Caco-2 (cell line): ENCODE data around the gene BCAS3. TPM values are rescaled to one million over a fixed set of nuclear protein-coding genes. Genes with fewer than 3 reads are reported as not detected.
A peak's percentile ranks its signal among the peaks of the same experiment; 100 is the strongest.

Source experiments
- BruUV-seq: library from RNA; stranded (reverse); fragments of 400-500 nt; replicated peaks from 2 replicates; lab custom pipeline; 2021; lab: Mats Ljungman, UMichigan
- CTCF ChIA-PET: fragments of 300-600 bp; sonication (Branson Sonifier 250); formaldehyde crosslinking; loops from one replicate; lab custom pipeline; 2022; ENCODE audit warnings: antibody characterized with exemption; lab: Charles Lee
- POLR2A ChIA-PET: fragments of 300-600 bp; sonication (Branson Sonifier 250); formaldehyde crosslinking; loops from one replicate; lab custom pipeline; 2022; ENCODE audit warnings: antibody characterized with exemption; lab: Charles Lee
- DNase-seq, 2 experiments: peaks; one replicate each; pipeline versions ENCODE4 v3.0.0 to v3.0.0-alpha.2; 2020 to 2022
- H3K27me3 ChIP-seq: replicated peaks from 2 replicates; pipeline ENCODE4 v1.6.0; 2011; ENCODE audit warnings: low read length; ENCODE audit not compliant: control insufficient read depth, insufficient read depth
- H3K36me3 ChIP-seq: 2 replicates; pipeline ENCODE4 v1.5.1; 2011; ENCODE audit warnings: low read length; ENCODE audit not compliant: control insufficient read depth, insufficient read depth
- H3K4me1 ChIP-seq: fragments of 250-450 bp; sonication (Bioruptor Pico); 2 replicates; pipeline ENCODE4 v1.5.1; 2020; ENCODE audit warnings: mild to moderate bottlenecking
- H3K4me3 ChIP-seq: 2 replicates; pipeline ENCODE4 v1.5.1; 2011; ENCODE audit warnings: low read depth, mild to moderate bottlenecking, control low read depth, low read length
- H3K9me3 ChIP-seq: fragments of 250-450 bp; sonication (Bioruptor Pico); 2 replicates; pipeline ENCODE4 v1.5.1; 2020; ENCODE audit warnings: mild to moderate bottlenecking, moderate library complexity
- H3K27ac Mint-ChIP-seq: one replicate; pipeline ENCODE4 v1.8.0; 2022; ENCODE audit warnings: mixed read lengths; ENCODE audit not compliant: unreplicated experiment
- H3K27me3 Mint-ChIP-seq: one replicate; pipeline ENCODE4 v1.8.0; 2022; ENCODE audit warnings: mixed read lengths; ENCODE audit not compliant: insufficient read depth, unreplicated experiment
- H3K36me3 Mint-ChIP-seq: one replicate; pipeline ENCODE4 v1.8.0; 2022; ENCODE audit warnings: mild to moderate bottlenecking, mixed read lengths; ENCODE audit not compliant: insufficient read depth, unreplicated experiment
- H3K4me1 Mint-ChIP-seq: one replicate; pipeline ENCODE4 v1.8.0; 2022; ENCODE audit warnings: low read depth, mixed read lengths; ENCODE audit not compliant: unreplicated experiment
- H3K4me3 Mint-ChIP-seq: one replicate; pipeline ENCODE4 v1.8.0; 2022; ENCODE audit warnings: mild to moderate bottlenecking, moderate library complexity, mixed read lengths; ENCODE audit not compliant: unreplicated experiment
- H3K9me3 Mint-ChIP-seq: one replicate; pipeline ENCODE4 v1.8.0; 2022; ENCODE audit warnings: mixed read lengths; ENCODE audit not compliant: unreplicated experiment
- intact Hi-C: fragments of 100-400 bp; cut with micrococcal nuclease; formaldehyde crosslinking; loops from one replicate; pipeline ENCODE4 v1.10.0; 2022; ENCODE audit not compliant: unreplicated experiment
- total RNA-seq: library from RNA; stranded (reverse); gene quantifications from 2 replicates; pipeline ENCODE4 v1.2.3, GENCODE V29; 2022
- TF ChIP-seq, protein P1 (sequence below), 2 experiments: fragments of 200-600 bp in 1 of 2; IDR thresholded peaks; 1 replicate in 1 of 2; 2 replicates in 1 of 2; pipeline versions ENCODE4 v1.5.1 to v1.8.0; 2011 to 2022; ENCODE audit warnings: antibody characterized with exemption in 1 of 2, control low read depth in 1 of 2, inconsistent platforms in 1 of 2, low read depth in 1 of 2, low read length in 1 of 2, mild to moderate bottlenecking in 1 of 2, moderate library complexity in 1 of 2; ENCODE audit not compliant: insufficient read depth in 1 of 2, severe bottlenecking in 1 of 2, unreplicated experiment in 1 of 2

Gene BCAS3
- total RNA-seq, 1 experiment from 2014 or later = 44.1 TPM

DNA sequence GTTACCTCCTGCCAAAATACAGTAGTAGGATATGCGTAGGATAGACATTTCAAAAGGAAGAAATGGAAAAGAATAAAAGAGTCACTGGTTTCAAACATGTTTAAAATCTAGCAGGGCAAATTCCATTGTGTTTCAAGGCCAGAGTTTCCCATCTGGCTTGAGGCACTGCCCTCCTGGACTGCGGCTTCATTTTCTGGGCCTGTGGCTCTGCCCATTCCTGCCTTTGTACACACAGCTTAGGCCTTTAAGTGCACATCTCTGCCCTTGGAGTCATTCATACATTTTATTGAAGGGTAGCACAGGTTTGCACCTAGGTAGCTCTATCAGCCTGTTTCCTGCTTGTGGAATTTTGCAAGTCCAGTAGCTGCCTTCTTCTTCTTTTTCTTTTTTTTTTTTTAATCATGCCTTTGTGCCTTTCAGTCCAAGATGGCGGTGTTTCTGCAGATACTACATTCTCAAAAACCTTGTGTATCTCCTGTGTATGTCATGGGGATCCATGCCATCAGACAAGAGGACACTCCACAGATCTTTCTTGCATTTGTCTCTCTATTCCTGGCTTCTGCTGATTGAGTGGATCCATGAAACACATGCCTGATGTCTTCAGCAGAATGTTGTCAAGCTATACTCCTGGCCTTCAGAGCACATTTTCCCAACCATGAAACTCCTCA lies 282.9 kb downstream of the BCAS3 start:
- H3K27ac Mint-ChIP-seq = peak overlapping the region; percentile 48
- peaks cover 31% of the 10 kb centered on the region for H3K9me3 Mint-ChIP-seq
- TF ChIP-seq, protein P1, sequence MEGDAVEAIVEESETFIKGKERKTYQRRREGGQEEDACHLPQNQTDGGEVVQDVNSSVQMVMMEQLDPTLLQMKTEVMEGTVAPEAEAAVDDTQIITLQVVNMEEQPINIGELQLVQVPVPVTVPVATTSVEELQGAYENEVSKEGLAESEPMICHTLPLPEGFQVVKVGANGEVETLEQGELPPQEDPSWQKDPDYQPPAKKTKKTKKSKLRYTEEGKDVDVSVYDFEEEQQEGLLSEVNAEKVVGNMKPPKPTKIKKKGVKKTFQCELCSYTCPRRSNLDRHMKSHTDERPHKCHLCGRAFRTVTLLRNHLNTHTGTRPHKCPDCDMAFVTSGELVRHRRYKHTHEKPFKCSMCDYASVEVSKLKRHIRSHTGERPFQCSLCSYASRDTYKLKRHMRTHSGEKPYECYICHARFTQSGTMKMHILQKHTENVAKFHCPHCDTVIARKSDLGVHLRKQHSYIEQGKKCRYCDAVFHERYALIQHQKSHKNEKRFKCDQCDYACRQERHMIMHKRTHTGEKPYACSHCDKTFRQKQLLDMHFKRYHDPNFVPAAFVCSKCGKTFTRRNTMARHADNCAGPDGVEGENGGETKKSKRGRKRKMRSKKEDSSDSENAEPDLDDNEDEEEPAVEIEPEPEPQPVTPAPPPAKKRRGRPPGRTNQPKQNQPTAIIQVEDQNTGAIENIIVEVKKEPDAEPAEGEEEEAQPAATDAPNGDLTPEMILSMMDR (IDR thresholded peaks at IDR 0.05; ENCODE audit: insufficient read depth in 1 of 2, low read depth in 1 of 2, low read length in 1 of 2, severe bottlenecking in 1 of 2, unreplicated experiment in 1 of 2) = no peak
- ChIA-PET POLR2A (interaction anchor here (0.5 kb wide), 1 partner anchor 275 kb away, joined by 4 read pairs; no protein-coding TSS in a partner anchor), CTCF (no interaction called here)
- H3K27me3 Mint-ChIP-seq = no peaks in the 10 kb centered on the region
- peaks cover 6% of the 10 kb centered on the region for H3K36me3 Mint-ChIP-seq
- H3K27me3 ChIP-seq = no peaks in the 10 kb centered on the region
- no peak overlapping the region for H3K4me3 ChIP-seq
- H3K4me3 Mint-ChIP-seq = peak overlapping the region; percentile 49
- DNase-seq = peak; percentile 27 to 53
- H3K4me1 ChIP-seq = peaks cover 18% of the 10 kb centered on the region
- peaks cover 5% of the 10 kb centered on the region for H3K9me3 ChIP-seq
- no peaks in the 10 kb centered on the region for H3K36me3 ChIP-seq
- intact Hi-C loops = loop anchor here (5.0 kb wide), 1 partner anchor 33 kb away; no protein-coding TSS in a partner anchor
- H3K4me1 Mint-ChIP-seq = peaks cover 4% of the 10 kb centered on the region
- no TSS peak for BruUV-seq

DNA sequence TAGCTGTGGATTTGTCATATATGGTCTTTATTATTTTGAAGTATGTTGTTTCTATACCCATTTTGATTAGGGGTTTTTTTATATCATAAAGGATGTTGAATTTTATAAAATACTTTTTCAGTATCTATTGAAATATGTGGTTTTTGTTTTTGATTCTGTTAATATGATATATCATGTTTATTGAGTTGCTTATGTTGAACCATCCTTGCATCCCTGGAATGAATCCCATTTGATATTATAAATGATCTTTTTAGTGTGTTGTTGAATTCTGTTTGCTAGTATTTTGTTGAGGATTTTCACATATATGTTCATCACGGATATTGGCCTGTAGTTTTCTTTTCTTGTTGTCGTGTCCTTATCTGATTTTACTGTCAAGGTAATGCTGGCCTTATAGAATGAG lies 286.5 kb downstream of the BCAS3 start:
- BruUV-seq = no TSS peak
- no peak for DNase-seq
- intact Hi-C loops = loop anchor here (5.0 kb wide), 1 partner anchor 37 kb away; no protein-coding TSS in a partner anchor
- Mint-ChIP-seq H3K9me3 (peaks cover 44% of the 10 kb centered on the region), H3K27ac (no peak overlapping the region), H3K27me3 (no peaks in the 10 kb centered on the region), H3K4me1 (no peaks in the 10 kb centered on the region), H3K4me3 (no peak overlapping the region), H3K36me3 (peaks cover 6% of the 10 kb centered on the region)
- ChIA-PET CTCF (no interaction called here), POLR2A (no interaction called here)
- peaks cover 18% of the 10 kb centered on the region for H3K4me1 ChIP-seq
- H3K9me3 ChIP-seq = peaks cover 5% of the 10 kb centered on the region
- no peaks in the 10 kb centered on the region for H3K27me3 ChIP-seq
- no peak overlapping the region for H3K4me3 ChIP-seq
- TF ChIP-seq, protein P1 (IDR thresholded peaks at IDR 0.05; ENCODE audit: insufficient read depth in 1 of 2, low read depth in 1 of 2, low read length in 1 of 2, severe bottlenecking in 1 of 2, unreplicated experiment in 1 of 2) = no peak
- no peaks in the 10 kb centered on the region for H3K36me3 ChIP-seq

DNA sequence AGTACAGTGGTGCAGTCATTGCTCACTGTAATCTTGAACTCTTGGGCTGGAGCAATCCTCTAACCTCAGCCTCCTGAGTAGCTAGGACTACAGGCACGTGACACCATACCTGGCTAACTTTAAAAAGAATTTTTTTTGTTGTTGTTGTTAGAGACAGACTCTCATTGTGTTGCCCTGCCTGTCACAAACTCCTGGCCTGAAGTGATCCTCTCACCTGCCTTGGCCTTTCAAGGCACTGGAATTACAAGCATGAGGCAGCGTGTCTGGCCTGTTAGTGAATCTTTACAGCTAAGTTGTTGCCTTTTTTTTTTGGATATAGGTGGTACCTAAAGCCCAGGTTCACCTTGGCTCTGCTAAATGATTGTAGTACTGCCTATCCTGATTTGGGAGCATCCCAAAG lies 290.6 kb downstream of the BCAS3 start:
- CTCF ChIA-PET = no interaction called here
- no peaks in the 10 kb centered on the region for H3K27me3 Mint-ChIP-seq
- no peaks in the 10 kb centered on the region for H3K27me3 ChIP-seq
- no peaks in the 10 kb centered on the region for H3K4me1 Mint-ChIP-seq
- no peaks in the 10 kb centered on the region for H3K36me3 ChIP-seq
- DNase-seq = no peak
- H3K4me3 ChIP-seq = no peak overlapping the region
- TF ChIP-seq, protein P1 (IDR thresholded peaks at IDR 0.05; ENCODE audit: insufficient read depth in 1 of 2, low read depth in 1 of 2, low read length in 1 of 2, severe bottlenecking in 1 of 2, unreplicated experiment in 1 of 2) = no peak
- BruUV-seq = no TSS peak
- no peak overlapping the region for H3K27ac Mint-ChIP-seq
- H3K9me3 ChIP-seq = no peaks in the 10 kb centered on the region; the same call in none of the 2 replicates
- no peak overlapping the region for H3K4me3 Mint-ChIP-seq
- POLR2A ChIA-PET = no interaction called here
- H3K9me3 Mint-ChIP-seq = peaks cover 41% of the 10 kb centered on the region
- H3K36me3 Mint-ChIP-seq = no peaks in the 10 kb centered on the region
- no peaks in the 10 kb centered on the region for H3K4me1 ChIP-seq
- intact Hi-C loops = no loop called here
